ENCODE measurements around the gene BDKRB1.

DNA sequence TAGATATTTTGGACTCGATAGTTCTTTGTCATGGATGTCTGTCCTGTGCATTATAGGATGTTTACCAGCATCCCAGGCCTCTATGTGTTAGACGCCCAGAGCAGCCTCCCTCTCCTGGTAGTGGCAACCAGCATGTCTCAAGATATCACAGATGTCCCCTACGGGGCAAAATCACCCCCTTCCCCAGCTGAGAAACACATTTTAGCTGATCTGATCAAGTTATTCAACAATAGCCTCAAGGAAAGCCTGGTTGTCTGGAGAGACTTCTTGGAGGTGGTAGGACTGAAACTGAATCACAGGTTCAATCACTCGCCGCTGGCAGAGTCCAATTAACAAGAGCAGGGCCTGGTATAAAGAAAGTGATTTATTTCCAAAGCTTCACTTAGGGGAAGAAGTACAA, 17.6 kb downstream of the BDKRB1 start:
- TF ChIP-seq, protein P1, sequence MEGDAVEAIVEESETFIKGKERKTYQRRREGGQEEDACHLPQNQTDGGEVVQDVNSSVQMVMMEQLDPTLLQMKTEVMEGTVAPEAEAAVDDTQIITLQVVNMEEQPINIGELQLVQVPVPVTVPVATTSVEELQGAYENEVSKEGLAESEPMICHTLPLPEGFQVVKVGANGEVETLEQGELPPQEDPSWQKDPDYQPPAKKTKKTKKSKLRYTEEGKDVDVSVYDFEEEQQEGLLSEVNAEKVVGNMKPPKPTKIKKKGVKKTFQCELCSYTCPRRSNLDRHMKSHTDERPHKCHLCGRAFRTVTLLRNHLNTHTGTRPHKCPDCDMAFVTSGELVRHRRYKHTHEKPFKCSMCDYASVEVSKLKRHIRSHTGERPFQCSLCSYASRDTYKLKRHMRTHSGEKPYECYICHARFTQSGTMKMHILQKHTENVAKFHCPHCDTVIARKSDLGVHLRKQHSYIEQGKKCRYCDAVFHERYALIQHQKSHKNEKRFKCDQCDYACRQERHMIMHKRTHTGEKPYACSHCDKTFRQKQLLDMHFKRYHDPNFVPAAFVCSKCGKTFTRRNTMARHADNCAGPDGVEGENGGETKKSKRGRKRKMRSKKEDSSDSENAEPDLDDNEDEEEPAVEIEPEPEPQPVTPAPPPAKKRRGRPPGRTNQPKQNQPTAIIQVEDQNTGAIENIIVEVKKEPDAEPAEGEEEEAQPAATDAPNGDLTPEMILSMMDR (IDR thresholded peaks at IDR 0.05), result no peak
- no peak for TF ChIP-seq POLR2A (IDR thresholded peaks at IDR 0.05)
